OCI-LY7 (cell line): Measurements from ENCODE around the gene MAP7D1. TPM values are rescaled to one million over a fixed set of nuclear protein-coding genes. Genes with fewer than 3 reads are reported as not detected.

Experiments used
- BruUV-seq: library from RNA; stranded (reverse); fragments of 400-500 nt; replicated peaks from 2 replicates; lab custom pipeline; 2021; lab: Mats Ljungman, UMichigan
- CTCF ChIA-PET: fragments of 300-600 bp; sonication (Branson Sonifier 250); formaldehyde crosslinking; loops from one replicate; lab custom pipeline; 2022; ENCODE audit warnings: antibody characterized with exemption; ENCODE audit not compliant: unreplicated experiment; lab: Charles Lee
- POLR2A ChIA-PET: fragments of 300-600 bp; sonication (Branson Sonifier 250); formaldehyde crosslinking; loops from one replicate; lab custom pipeline; 2022; ENCODE audit warnings: antibody characterized with exemption; lab: Charles Lee
- DNase-seq: peaks from one replicate; pipeline ENCODE4 v3.0.0-alpha.2; 2015; ENCODE audit warnings: low spot score
- H2AFZ ChIP-seq: fragments of 200-600 bp; sonication (generic), shearing (Covaris generic); 2 replicates; pipeline ENCODE4 v1.6.1; 2014; ENCODE audit warnings: mild to moderate bottlenecking, antibody characterized with exemption, low read length, moderate library complexity
- H3K27ac ChIP-seq: fragments of 200-600 bp; sonication (generic); 2 replicates; pipeline ENCODE4 v1.5.1; 2014; ENCODE audit warnings: mixed run types, low read depth, mild to moderate bottlenecking, moderate library complexity, low read length, inconsistent platforms; ENCODE audit not compliant: poor library complexity, severe bottlenecking
- H3K36me3 ChIP-seq: fragments of 200-600 bp; sonication (generic); 2 replicates; pipeline ENCODE4 v1.6.1; 2014; ENCODE audit warnings: mild to moderate bottlenecking, antibody characterized with exemption, low read length, moderate library complexity, mixed read lengths; ENCODE audit not compliant: insufficient read depth
- H3K4me1 ChIP-seq: fragments of 200-600 bp; sonication (generic); 2 replicates; pipeline ENCODE4 v1.5.1; 2014; ENCODE audit warnings: mild to moderate bottlenecking, low read length; ENCODE audit not compliant: insufficient read depth, poor library complexity, severe bottlenecking
- H3K4me2 ChIP-seq: fragments of 200-600 bp; sonication (generic); 2 replicates; pipeline ENCODE4 v1.6.1; 2014; ENCODE audit warnings: mild to moderate bottlenecking, low read length
- H3K4me3 ChIP-seq: fragments of 200-600 bp; sonication (generic); 2 replicates; pipeline ENCODE4 v1.5.1; 2014; ENCODE audit warnings: mild to moderate bottlenecking, low read depth, low read length; ENCODE audit not compliant: poor library complexity, severe bottlenecking
- H3K79me2 ChIP-seq: fragments of 200-600 bp; sonication (generic); 2 replicates; pipeline ENCODE4 v1.6.1; 2016; ENCODE audit warnings: low read depth, mild to moderate bottlenecking, low read length, moderate library complexity, mixed read lengths; ENCODE audit not compliant: insufficient read depth
- H3K9me2 ChIP-seq: fragments of 200-600 bp; sonication (generic); 2 replicates; pipeline ENCODE4 v1.6.1; 2016; ENCODE audit warnings: mild to moderate bottlenecking, low read length, mixed read lengths; ENCODE audit not compliant: insufficient read depth
- H3K9me3 ChIP-seq: fragments of 200-600 bp; sonication (generic); 2 replicates; pipeline ENCODE4 v1.6.1; 2014; ENCODE audit warnings: mild to moderate bottlenecking, mixed run types, low read length, mixed read lengths
- H4K20me1 ChIP-seq: fragments of 200-600 bp; sonication (generic); 2 replicates; pipeline ENCODE4 v1.6.1; 2014; ENCODE audit warnings: mild to moderate bottlenecking, antibody characterized with exemption, low read length, moderate library complexity, mixed read lengths; ENCODE audit not compliant: insufficient read depth
- CTCF ChIP-seq: fragments of 200-600 bp; sonication (generic); conservative IDR thresholded peaks from 2 replicates; pipeline ENCODE4 v1.5.1; 2014; ENCODE audit warnings: mild to moderate bottlenecking, antibody characterized with exemption, low read length, moderate library complexity, mixed read lengths
- EZH2phosphoT487 ChIP-seq: fragments of 200-600 bp; sonication (generic); IDR thresholded peaks from 2 replicates; pipeline ENCODE4 v1.6.1; 2018; ENCODE audit warnings: low read depth, borderline replicate concordance, mild to moderate bottlenecking, mixed run types, antibody characterized with exemption, low read length, moderate library complexity, mixed read lengths
- intact Hi-C: fragments of 100-400 bp; cut with micrococcal nuclease; formaldehyde crosslinking; loops from one replicate; pipeline ENCODE4 v1.10.0; 2022; ENCODE audit not compliant: unreplicated experiment
- total RNA-seq, 2 experiments: library from RNA; depleted of rRNA in 1 of 2; stranded (reverse); fragments of >200 nt in 1 of 2; shearing (Covaris generic) in 1 of 2; gene quantifications; 2 replicates each; pipeline ENCODE4 v1.2.3, GENCODE V29; 2014 to 2022

Gene MAP7D1
- total RNA-seq, 2 experiments from 2014 or later, result 61.2 to 101 TPM

GRCh38 chr1:36166938-36167905, 11.3 kb downstream of the MAP7D1 start:
- Histone ChIP-seq H3K9me2 (no peaks in the 10 kb centered on the region), H3K79me2 (peaks cover 54% of the 10 kb centered on the region), H3K36me3 (peaks cover 55% of the 10 kb centered on the region), H3K9me3 (no peaks in the 10 kb centered on the region), H3K4me1 (peaks cover 31% of the 10 kb centered on the region), H3K4me3 (no peak overlapping the region), H4K20me1 (0 out of 2 replicates have a peak, but pooled peaks cover 3% of the 10 kb centered on the region), H3K4me2 (peak overlapping the region; percentile 47), H3K27ac (peak overlapping the region; percentile 20), H2AFZ (no peak overlapping the region)
- POLR2A ChIA-PET, result interaction anchor here (0.6 to 1.3 kb wide), 2 partner anchors 28 to 1148 kb away, joined by 3 to 5 read pairs; no protein-coding TSS in a partner anchor
- CTCF ChIA-PET, result no interaction called here
- no TSS peak for BruUV-seq
- TF ChIP-seq CTCF (no peak), EZH2phosphoT487 (no peak)
- no peak for DNase-seq
- intact Hi-C loops, result no loop called here

GRCh38 chr1:36168514-36168913, 12.6 kb downstream of the MAP7D1 start:
- H3K4me2 ChIP-seq, result no peak overlapping the region
- H3K9me2 ChIP-seq, result no peaks in the 10 kb centered on the region
- no peak overlapping the region for H2AFZ ChIP-seq
- H3K27ac ChIP-seq, result no peak overlapping the region
- TF ChIP-seq CTCF (no peak), EZH2phosphoT487 (no peak)
- ChIA-PET POLR2A (interaction anchor here (0.7 to 1.3 kb wide), 2 partner anchors 27 to 830 kb away, joined by 4 to 5 read pairs; no protein-coding TSS in a partner anchor), CTCF (no interaction called here)
- H3K36me3 ChIP-seq, result peaks cover 62% of the 10 kb centered on the region
- no peak for DNase-seq
- peaks cover 23% of the 10 kb centered on the region for H3K4me1 ChIP-seq
- intact Hi-C loops, result no loop called here
- H3K79me2 ChIP-seq, result peaks cover 42% of the 10 kb centered on the region
- 0 out of 2 replicates have a peak, but pooled peaks cover 3% of the 10 kb centered on the region for H4K20me1 ChIP-seq
- BruUV-seq, result no TSS peak
- no peaks in the 10 kb centered on the region for H3K9me3 ChIP-seq
- no peak overlapping the region for H3K4me3 ChIP-seq
